Testis (tissue), 3 donors: Measurements from ENCODE around the gene SLCO3A1. TPM values are rescaled to one million over a fixed set of nuclear protein-coding genes. Genes with fewer than 3 reads are reported as not detected.

ENCODE experiments used
- DNase-seq: peaks from one replicate; pipeline ENCODE4 v3.0.0-alpha.2; 2019
- H3K27ac ChIP-seq, 2 donors: fragments of 200-600 bp; sonication (generic); one replicate each; pipeline ENCODE4 v1.5.1; 2019
- H3K27me3 ChIP-seq: fragments of 200-600 bp; sonication (generic); one replicate; pipeline ENCODE4 v1.5.1; 2019
- H3K36me3 ChIP-seq: fragments of 200-600 bp; sonication (generic); one replicate; pipeline ENCODE4 v1.5.1; 2017; ENCODE audit warnings: low read depth; ENCODE audit errors: missing control alignments
- H3K4me1 ChIP-seq: fragments of 200-600 bp; sonication (generic); one replicate; pipeline ENCODE4 v1.5.1; 2019
- H3K4me3 ChIP-seq, 2 donors: fragments of 200-600 bp; sonication (generic); one replicate each; pipeline ENCODE4 v1.5.1; 2017 to 2019
- H3K9me3 ChIP-seq: fragments of 200-600 bp; sonication (generic); one replicate; pipeline ENCODE4 v1.5.1; 2017
- CTCF ChIP-seq, 3 experiments: fragments of 450-650 bp in 2 of 3; fragments of 200-600 bp in 1 of 3; sonication (generic) in 1 of 3; IDR thresholded peaks; one replicate each; pipeline ENCODE4 v1.5.1; 2016 to 2019; ENCODE audit warnings: antibody characterized with exemption in 3 of 3, mild to moderate bottlenecking in 2 of 3, moderate library complexity in 1 of 3
- POLR2A ChIP-seq: fragments of 450-650 bp; IDR thresholded peaks from one replicate; pipeline ENCODE4 v1.6.1; 2017; ENCODE audit warnings: antibody characterized with exemption, mild to moderate bottlenecking, moderate library complexity
- WGBS, 2 donors: methylation state at CpG; one replicate each; pipeline ENCODE4 v1.1.5; 2018; 5-methylcytosine and 5-hydroxymethylcytosine counted together
- intact Hi-C: fragments of 100-400 bp; cut with DNase I; formaldehyde crosslinking; loops from one replicate; pipeline ENCODE4 v1.15.1; 2023; ENCODE audit warnings: low total_unique reads
- polyA plus RNA-seq: library from polyadenylated mRNA; stranded (reverse); fragments of 350-450 nt; fragmentation: Illumina TruSeq; extraction: RNeasy Lipid Tissue Mini Kit (QIAGEN cat#74804); gene quantifications from one replicate; pipeline ENCODE4 v1.2.3, GENCODE V29; 2014; ENCODE audit warnings: low read depth, low replicate concordance; ENCODE audit not compliant: insufficient read depth
- total RNA-seq, 2 donors: library from RNA; depleted of rRNA; stranded (reverse); fragments of >200 nt; gene quantifications; one replicate each; pipeline ENCODE4 v1.2.3, GENCODE V29; 2016

SLCO3A1 gene
- total and polyA plus RNA-seq, 3 donors from 2014 or later = 76.3 to 144 (median 77.2) TPM

GRCh38 chr15:92142242-92143232 lies 289.0 kb downstream of the SLCO3A1 start:
- Histone ChIP-seq H3K27me3 (no peaks in the 10 kb centered on the region), H3K9me3 (no peaks in the 10 kb centered on the region), H3K4me3 (no peak overlapping the region), H3K27ac (no peak overlapping the region), H3K36me3 (no peaks in the 10 kb centered on the region), H3K4me1 (no peaks in the 10 kb centered on the region)
- DNase-seq = no peak
- WGBS, 2 donors = 84 to 85% methylated on average over 13 of the region's 13 CpGs
- intact Hi-C loops = no loop called here
- TF ChIP-seq POLR2A (no peak), CTCF (IDR thresholded peaks at IDR 0.05) (no peak)

GRCh38 chr15:92143765-92144164 lies 290.3 kb downstream of the SLCO3A1 start:
- WGBS, 2 donors = 77 to 92% methylated on average over 16 of the region's 16 CpGs
- intact Hi-C loops = no loop called here
- no peaks in the 10 kb centered on the region for H3K9me3 ChIP-seq
- DNase-seq = no peak
- TF ChIP-seq POLR2A (no peak), CTCF (IDR thresholded peaks at IDR 0.05) (no peak)
- no peaks in the 10 kb centered on the region for H3K27me3 ChIP-seq
- H3K4me3 ChIP-seq = no peak overlapping the region
- no peaks in the 10 kb centered on the region for H3K36me3 ChIP-seq
- no peaks in the 10 kb centered on the region for H3K4me1 ChIP-seq
- H3K27ac ChIP-seq = no peak overlapping the region

- no peaks in the 10 kb centered on the region for H3K36me3 ChIP-seq
- no peak for DNase-seq
- no peak overlapping the region for H3K4me3 ChIP-seq
- no peaks in the 10 kb centered on the region for H3K4me1 ChIP-seq
- H3K27ac ChIP-seq = no peak overlapping the region
- H3K9me3 ChIP-seq = no peaks in the 10 kb centered on the region
- 69 to 80% methylated on average over 14 of the region's 14 CpGs for WGBS, 2 donors
- TF ChIP-seq CTCF (IDR thresholded peaks at IDR 0.05) (no peak), POLR2A (no peak)
- no peaks in the 10 kb centered on the region for H3K27me3 ChIP-seq
- intact Hi-C loops = no loop called here
Measured at GRCh38 chr15:92146511-92147150, 293.1 kb downstream of the SLCO3A1 start.

- H3K27me3 ChIP-seq = no peaks in the 10 kb centered on the region
- DNase-seq = no peak
- H3K27ac ChIP-seq = no peak overlapping the region
- H3K9me3 ChIP-seq = no peaks in the 10 kb centered on the region
- 91 to 94% methylated on average over 4 of the region's 4 CpGs for WGBS, 2 donors
- intact Hi-C loops = no loop called here
- H3K4me3 ChIP-seq = no peak overlapping the region
- no peaks in the 10 kb centered on the region for H3K36me3 ChIP-seq
- TF ChIP-seq POLR2A (no peak), CTCF (IDR thresholded peaks at IDR 0.05) (no peak)
- no peaks in the 10 kb centered on the region for H3K4me1 ChIP-seq
Measured at GRCh38 chr15:92149029-92149428, 295.5 kb downstream of the SLCO3A1 start.
